HG03060 (cell line): ENCODE data around the gene SASS6.

Experiments used
- ATAC-seq: cut with Tn5 transposase; IDR thresholded peaks from one replicate; pipeline ENCODE4 v1.9.1; 2021; ENCODE audit warnings: low read depth, moderate number of reproducible peaks; ENCODE audit not compliant: unreplicated experiment

Gene SASS6

DNA sequence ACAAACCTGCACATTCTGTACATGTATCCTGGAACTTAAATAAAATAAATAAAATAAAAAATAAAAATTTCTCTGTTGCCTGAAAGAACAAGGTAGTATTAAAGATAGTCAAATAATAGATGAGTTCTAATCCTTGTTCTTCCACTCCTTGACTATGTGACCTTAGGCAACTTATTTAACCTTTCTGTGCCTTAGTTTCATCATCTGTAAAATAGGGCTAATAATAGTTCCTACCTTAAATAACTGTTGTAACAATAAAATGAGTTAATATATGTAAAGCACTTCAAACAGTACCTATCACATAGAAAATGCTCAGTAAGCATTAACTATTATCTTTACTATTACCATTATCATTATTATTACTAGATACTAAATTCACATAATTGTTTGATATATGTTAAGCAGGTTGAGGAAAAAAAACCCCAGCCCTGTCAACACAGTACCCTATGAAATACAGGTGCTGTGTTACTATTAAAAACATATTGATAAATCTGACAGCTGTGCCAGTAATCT lies 23.1 kb downstream of the SASS6 start:
- ATAC-seq = no peak

GRCh38 chr1:100107696-100108095 lies 25.0 kb downstream of the SASS6 start:
- no peak for ATAC-seq

DNA sequence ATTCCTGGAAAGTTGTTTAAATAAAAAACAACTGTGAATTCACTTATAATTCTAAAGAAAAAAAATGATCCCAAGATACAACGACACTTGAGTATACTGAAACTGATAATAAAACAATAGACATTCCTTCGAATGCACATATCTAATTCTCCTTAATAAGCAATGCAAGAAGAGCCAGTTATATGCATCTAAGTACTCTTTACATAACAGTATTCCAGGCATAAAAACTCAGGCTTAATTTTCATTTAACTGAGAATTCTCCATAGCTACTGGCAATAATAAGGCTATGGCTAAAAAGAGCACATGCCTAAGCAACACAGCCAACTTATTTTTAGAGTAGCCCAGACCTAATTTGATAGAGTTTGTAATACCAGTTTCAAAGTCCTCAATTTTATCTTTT lies 31.2 kb downstream of the SASS6 start:
- no peak for ATAC-seq

DNA sequence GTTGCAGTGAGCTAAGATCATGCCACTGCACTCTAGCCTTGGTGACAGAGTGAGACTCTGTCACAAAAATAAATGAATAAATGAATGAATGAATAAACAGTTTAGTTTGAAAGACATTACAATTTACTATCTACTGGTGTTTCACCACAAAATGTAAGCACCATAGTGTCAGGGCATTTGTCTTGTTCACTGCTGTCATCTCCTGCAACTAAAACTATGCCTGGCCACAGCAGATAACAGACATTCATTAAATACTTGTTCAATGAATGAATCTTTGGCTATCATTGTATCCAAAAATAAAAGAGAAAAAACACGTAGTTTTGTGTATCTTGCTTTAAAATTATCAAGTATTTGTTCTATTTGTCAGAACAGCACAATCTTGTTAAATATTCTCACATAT lies 32.5 kb downstream of the SASS6 start:
- no peak for ATAC-seq

- ATAC-seq = no peak
These were observed 42.3 kb downstream of the SASS6 start for GRCh38 chr1:100090471-100090870.

GRCh38 chr1:100089082-100089481 lies 43.6 kb downstream of the SASS6 start:
- no peak for ATAC-seq

DNA sequence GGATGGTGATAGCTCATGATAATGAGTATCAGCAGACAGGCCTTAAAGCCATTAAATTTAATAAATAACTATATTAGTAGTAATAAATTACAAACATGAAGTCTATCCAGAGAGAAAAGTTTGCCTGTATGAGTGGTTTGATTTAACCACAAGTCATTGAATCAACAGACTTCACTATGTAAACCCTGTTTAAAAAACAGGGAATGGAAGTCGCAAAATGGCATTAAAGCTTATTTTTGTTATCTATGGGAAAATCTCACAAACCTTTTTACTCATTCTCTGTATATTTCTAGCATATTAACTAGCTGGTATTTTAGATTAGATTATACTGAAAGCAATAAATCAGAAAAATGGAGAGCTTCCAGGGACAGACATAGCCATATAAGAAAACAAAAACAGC lies 45.3 kb downstream of the SASS6 start:
- ATAC-seq = no peak

DNA sequence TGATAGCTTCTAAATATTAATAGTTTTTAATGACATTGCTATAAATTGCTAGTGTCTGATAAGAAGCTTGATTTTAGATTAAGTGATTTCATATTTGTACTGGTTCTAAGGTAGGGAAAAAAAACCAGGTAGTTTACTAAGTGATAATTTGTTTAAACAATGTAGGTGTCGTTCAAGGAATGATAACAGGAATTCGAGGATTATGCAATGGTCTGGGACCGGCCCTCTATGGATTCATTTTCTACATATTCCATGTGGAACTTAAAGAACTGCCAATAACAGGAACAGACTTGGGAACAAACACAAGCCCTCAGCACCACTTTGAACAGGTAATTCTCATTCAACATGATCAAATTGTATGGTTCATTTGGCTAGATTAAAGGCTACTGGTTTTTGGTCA lies 52.4 kb downstream of the SASS6 start:
- ATAC-seq = no peak

DNA sequence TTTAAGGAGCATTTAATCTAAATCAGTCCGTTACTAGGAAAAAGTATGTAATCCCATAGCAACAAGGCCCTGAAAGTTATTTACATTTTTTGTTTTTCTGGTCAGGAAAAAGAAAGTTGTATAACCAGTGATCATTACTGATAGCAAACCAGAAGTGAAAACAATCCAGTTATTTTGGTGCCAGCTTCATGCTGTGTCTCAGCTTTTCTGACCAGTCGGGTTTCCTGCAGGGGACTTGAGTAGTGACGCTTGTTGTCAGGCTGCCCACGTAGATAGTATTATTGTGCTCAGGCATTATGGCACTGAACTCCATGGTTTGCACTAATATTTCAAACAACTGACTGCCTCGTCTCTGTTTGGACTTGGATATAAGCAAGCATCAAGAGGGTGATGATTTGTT lies 55.2 kb downstream of the SASS6 start:
- no peak for ATAC-seq

- ATAC-seq = peak; percentile 37
These were observed 56.0 kb downstream of the SASS6 start for GRCh38 chr1:100076744-100077143.

DNA sequence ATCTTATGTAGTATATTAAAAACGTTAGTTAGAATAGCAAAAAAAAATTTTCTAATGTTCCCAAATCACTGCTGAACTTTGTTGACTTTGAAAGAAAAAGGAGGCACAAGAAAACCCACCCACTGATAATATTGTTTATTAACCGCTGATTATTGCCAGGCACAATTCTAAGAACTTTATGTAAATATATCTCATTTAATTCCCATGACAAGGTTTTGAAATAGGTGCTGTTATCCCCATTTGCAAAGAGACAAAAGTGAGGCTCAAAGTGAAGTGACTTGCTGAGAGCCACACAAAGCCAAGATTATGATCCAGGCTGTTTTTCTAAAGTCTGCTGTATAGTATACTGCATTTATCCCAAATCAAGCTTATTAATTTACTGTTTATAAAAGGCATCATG lies 56.4 kb downstream of the SASS6 start:
- ATAC-seq = no peak

DNA sequence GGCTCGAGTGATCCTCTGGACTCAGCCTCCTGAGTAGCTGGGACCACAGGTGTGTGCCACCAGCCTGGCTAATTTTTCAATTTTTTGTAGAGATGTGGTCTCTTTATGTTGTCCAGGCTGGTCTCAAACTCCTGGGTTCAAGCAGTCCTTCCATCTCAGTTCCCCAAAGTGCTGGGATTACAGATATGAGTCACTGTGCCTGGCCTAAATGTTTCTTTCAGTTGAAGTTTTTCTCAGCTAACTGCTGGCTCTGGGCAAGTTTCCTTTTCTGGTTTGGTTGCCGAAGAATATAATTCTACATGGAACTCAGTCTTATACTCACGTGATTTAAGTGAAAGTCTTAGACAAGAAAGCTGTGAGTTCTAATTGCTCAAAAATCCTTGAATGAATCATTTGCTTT lies 57.0 kb downstream of the SASS6 start:
- ATAC-seq = peak; percentile 59

- no peak for ATAC-seq
These were observed 57.9 kb downstream of the SASS6 start for GRCh38 chr1:100074604-100075395.

- no peak for ATAC-seq
These were observed 59.2 kb downstream of the SASS6 start for GRCh38 chr1:100073531-100073930.

DNA sequence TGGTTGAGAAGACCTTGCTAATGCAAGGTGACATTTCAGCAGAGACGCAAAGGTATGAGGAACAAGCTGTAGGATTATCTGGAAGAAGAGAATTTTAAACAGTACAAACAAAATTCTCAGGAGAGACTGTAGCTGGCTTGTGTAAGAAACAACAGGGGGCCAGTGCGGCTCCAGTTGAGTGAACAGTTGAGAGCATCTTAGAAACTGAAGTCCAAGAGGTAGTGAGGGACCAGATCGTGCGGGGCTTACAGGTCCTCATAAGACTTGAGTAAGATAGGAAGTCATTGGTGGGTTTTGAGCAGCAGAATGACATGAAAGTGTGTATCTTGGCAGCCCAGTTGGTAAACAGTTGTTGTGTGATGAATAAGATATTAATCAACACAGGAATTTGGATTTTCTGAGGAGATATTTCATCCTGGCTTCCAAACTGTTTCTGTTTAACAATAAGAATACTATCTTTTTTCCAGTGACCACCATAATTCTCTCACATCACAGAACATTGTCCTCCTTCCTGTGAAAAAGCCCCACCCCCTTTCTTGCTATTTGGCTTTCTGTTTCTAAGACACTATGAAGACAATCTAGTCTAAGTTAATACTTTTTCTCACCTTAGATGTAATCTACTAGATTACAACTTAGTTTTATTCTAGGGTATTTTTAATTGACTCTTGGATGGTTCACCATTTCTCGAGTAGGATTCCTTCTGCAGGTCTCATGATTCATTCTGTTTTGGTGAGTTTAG lies 62.4 kb downstream of the SASS6 start:
- ATAC-seq = no peak

- ATAC-seq = no peak
These were observed 66.8 kb downstream of the SASS6 start for GRCh38 chr1:100065969-100066227.

- ATAC-seq = no peak
These were observed 67.4 kb downstream of the SASS6 start for GRCh38 chr1:100065183-100065968.

DNA sequence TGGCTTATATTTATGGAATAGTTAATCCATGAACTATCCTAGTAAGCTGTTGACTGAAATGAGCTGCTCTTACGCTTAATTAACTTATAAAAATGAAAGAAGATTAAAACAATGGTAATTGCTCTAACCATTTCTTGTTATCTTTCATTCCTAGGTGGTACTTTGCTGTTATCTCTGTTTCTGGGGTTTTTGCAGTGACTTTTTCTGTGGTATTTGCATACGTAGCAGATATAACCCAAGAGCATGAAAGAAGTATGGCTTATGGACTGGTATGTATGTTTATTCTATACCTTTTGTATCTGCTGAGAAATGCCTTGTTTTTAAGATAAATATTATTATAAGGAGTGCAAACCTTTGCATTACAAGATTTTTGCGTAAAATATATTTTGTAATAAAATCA lies 71.0 kb downstream of the SASS6 start:
- ATAC-seq = no peak

GRCh38 chr1:100053727-100054126 lies 79.0 kb downstream of the SASS6 start:
- ATAC-seq = no peak

GRCh38 chr1:100053119-100053518 lies 79.6 kb downstream of the SASS6 start:
- ATAC-seq = no peak

DNA sequence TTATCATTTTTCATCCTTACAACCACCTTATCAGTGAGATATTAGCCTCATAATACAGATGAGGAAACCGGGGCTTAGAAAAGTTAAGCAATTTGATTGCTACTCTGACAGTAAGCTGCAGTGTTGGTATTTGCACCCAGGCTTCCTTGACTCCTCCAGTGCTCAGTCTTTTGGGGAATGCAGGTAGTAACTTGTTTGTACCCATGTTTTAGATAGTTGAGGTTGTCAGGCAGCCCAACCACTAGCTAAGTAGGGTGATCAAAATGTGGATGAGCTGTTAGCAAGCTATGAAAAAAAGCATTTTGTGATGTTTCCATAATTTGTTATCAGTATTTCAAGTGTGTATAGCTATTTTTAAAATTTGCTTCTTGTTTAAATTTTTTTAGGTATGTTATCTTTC lies 80.8 kb downstream of the SASS6 start:
- ATAC-seq = no peak
